ENCODE results near the gene RNPEP.
"Not testable (repeated sequence)": the region's sequence is repeated elsewhere in the genome, so short reads cannot be mapped to it uniquely, and the experiment has no call there.

The RNPEP gene, protein sequence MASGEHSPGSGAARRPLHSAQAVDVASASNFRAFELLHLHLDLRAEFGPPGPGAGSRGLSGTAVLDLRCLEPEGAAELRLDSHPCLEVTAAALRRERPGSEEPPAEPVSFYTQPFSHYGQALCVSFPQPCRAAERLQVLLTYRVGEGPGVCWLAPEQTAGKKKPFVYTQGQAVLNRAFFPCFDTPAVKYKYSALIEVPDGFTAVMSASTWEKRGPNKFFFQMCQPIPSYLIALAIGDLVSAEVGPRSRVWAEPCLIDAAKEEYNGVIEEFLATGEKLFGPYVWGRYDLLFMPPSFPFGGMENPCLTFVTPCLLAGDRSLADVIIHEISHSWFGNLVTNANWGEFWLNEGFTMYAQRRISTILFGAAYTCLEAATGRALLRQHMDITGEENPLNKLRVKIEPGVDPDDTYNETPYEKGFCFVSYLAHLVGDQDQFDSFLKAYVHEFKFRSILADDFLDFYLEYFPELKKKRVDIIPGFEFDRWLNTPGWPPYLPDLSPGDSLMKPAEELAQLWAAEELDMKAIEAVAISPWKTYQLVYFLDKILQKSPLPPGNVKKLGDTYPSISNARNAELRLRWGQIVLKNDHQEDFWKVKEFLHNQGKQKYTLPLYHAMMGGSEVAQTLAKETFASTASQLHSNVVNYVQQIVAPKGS

DNA sequence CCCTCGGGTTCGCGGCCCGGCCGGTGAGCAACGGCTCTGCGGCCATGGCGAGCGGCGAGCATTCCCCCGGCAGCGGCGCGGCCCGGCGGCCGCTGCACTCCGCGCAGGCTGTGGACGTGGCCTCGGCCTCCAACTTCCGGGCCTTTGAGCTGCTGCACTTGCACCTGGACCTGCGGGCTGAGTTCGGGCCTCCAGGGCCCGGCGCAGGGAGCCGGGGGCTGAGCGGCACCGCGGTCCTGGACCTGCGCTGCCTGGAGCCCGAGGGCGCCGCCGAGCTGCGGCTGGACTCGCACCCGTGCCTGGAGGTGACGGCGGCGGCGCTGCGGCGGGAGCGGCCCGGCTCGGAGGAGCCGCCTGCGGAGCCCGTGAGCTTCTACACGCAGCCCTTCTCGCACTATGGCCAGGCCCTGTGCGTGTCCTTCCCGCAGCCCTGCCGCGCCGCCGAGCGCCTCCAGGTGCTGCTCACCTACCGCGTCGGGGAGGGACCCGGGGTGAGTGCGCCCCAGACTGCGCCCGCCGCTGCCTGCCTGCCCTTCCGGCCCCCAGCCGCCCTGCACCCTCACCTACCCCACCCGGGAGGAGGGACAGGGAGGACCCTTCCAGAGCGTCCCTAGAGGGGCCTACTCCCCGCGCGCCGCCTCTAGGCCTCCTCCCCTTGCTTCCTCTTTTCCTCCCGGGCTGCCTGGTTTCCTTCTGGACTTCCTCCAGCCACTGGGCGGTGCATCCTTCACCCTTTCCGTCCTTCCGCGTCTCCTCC is at the start of gene RNPEP:
Gene RNPEP, plus strand, starts transcription at position 26 of the 757 bp plus-strand sequence. Its CDS starts 19 bp downstream, at position 45.
- peak; percentile 80 for DNase-seq (ENCODE audit: insufficient read length, low spot score)
- FAIRE-seq = peak; percentile 86

DNA sequence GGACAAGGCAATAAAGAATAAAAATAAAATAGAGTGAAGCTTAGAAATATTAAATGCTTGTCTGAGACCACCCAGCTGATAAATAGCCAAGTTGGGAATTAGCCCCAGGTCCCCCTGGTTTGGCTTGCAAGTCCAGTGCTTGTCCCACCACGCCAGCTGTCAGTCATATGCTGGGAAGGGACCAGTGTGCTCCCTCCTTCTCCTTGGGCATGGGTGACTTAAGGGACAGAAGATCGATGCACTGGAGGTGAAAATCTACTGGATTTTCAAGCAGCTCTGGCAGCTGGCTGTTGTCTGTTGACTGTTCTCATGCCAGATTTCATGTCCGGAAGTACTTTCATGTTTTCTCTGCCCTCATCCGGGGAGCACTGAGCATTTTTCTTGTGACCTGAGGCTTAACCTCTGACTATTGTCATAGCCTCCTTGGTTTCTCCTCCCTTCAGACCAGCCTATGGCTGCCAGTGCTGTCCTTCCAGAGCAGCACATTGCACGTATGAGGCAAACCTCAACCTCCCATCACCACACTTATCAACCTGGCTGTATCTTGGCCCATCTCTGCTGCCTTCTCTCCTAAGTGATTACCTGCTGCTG is 48.5 kb upstream of the RNPEP start:
- DNase-seq (ENCODE audit: insufficient read length, low spot score) = no peak
- peak; percentile 40 for FAIRE-seq

DNA sequence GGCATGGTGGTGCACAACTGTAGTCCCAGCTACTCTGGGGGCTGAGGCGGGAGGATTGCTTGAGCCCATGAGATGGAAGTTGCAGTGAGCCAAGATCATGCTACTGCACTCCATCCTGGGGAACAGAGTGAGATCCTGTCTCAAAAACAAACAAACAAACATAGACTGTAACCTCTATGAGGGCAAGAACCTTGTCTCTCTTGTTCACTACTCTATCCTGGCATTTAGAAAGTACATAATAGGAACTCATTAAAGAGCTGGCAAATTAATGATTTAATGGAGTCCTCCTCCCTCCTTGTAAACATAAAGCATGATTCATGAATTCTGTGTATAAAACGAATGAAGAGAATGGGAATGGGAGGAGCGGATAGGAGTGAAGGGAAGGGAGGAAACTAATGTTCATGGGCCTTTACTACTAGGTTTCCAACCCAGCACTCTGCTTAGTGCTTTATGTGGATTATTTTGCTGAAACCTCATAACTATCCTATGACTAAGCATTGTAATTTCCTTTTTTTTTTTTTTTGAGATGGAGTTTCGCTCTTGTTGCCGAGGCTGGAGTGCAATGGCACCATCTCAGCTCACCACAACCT is 44.7 kb upstream of the RNPEP start:
- peak; percentile 67 for DNase-seq (ENCODE audit: insufficient read length, low spot score)
- no peak for FAIRE-seq

DNA sequence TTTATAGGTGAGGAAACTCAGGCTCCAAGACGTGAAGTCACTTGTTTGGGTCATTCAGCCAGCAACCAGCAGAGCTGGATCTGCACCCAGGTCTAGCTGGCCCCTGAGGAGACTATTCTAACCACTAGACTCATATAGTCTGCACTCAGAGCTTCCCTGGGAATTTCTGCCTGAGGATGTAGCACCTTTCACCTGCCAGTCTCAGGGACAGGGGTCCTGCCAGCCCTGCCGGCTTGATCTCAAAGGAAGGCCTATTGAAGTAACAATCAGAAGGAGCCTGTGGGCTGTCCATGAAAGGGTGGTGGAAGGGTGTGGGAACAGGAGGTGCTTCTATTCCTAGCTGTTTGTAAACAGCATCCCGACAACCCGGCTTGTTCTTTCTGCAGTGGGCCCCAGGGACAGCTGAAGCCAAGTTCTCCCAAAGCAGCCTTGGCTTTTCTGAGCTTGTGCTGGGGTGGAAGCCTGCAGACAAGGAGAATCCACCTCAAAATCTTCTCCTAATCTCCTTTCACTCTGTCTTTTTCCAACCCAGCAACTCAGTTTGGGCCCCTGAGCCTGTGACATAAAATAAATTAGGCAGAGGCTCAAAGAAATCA is 43.9 kb upstream of the RNPEP start:
- FAIRE-seq = no peak

DNA sequence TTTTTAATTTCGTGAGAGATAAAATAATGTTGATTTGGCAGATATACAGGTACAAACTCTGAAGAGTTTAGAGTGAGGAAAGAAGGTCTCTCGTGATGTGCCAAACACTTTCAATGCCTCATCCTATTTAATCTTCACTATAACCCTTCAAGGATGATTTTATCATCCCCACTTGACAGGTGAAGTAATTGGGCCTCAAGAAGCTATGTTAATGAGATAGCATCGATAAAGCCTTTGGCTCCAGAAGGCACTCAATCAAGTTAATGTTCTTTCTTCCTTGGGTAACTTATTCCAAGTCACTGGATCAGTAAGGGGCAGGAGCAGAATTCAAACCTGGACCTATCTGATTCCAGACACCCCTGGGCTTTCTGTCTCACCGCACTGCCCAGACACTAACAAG is 43.3 kb upstream of the RNPEP start:
- no peak for FAIRE-seq
- no peak for DNase-seq (ENCODE audit: insufficient read length, low spot score)

More for the DNA sequence above, 43.9 kb upstream of the RNPEP start:
- DNase-seq (ENCODE audit: insufficient read length, low spot score) = no peak

DNA sequence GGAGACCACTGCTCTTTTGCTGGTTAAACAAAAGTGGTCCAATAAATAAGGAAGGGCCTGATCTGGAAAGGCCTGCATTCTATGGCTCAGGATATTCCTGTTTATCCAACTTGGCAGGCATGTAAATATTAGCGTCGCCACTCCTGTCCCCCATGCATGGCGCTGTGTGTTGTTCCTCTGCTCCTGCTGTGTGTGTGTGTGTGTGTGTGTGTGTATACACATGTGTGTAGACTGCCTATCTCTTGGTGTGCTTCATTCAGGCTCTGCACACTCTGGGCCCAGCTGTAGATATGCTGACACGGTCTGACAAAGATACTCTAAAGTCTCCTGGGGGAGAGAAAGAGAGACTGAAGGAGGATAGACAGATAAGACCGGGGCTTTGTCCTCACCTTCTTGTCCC is 42.9 kb upstream of the RNPEP start:
- FAIRE-seq (peak; percentile 16), DNase-seq (ENCODE audit: insufficient read length, low spot score) (no peak)

DNA sequence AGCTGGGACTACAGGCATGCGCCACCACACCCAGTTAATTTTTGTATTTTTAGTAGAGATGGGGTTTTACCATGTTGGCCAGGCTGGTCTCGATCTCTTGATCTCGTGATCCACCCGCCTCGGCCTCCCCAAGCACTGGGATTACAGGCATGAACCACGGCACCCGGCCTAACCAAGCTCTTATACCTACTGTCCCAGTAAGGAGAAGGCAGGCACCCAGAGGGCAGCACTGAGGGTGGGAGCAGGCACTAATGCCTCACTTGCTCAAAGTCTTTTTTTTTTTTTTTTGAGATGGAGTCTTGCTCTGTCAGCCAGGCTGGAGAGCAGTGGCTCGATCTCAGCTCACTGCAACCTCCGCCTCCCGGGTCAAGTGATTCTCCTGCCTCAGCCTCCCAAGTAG is 42.1 kb upstream of the RNPEP start:
- not testable (repeated sequence) for DNase-seq (ENCODE audit: insufficient read length, low spot score); FAIRE-seq

DNA sequence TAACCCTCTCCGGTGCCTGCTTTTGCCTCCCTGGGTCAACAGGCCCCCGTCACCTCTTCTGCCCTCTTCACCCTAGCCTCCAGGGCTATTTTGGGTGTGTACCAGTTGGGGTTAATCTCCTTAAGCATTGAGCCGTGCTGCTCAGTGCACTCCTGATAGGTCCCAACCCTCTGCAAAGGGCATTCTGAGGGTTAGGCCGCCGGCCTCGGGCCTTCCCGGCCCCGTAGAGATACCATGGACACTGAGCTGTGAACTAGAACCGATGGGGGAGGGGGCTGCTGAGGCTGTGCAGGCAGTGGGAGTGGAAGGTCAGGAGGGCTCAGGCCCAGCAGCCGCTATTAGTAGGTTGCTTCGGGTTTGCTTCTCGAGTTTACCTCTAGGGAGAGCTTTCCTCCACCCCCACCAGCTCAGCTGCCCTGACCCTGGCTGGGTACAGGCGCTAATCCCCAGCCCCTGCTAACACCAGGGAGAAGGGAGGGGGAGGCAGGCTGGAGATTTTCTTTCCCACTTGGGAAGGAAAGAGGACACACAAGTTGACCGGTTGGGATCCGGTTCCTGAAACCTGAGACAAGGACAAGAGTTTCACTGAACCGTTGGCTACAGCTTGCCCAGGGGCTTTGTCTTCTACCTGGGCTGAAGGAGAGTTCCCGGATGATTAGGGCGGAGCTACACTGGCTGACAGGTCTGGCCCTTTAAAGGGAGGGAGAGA is 40.9 kb upstream of the RNPEP start:
- FAIRE-seq (no peak), DNase-seq (ENCODE audit: insufficient read length, low spot score) (no peak)

DNA sequence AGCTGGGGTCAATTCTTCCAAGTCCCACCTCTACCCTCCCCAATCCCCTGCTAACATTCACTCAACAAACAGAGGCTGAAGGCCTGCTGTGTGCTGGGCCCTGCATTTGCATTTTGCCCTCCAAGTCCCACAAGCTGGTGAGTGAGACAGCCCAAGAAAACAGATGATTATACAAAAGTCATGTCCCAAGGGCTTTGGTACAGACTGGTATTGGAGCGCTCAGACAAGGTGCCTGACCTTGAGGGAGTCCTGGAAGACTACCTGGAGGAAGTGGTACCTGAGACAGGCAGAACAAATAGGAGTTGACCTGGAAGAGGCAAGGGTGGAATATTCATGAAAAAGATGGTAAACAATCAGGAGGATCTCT is 40.3 kb upstream of the RNPEP start:
- DNase-seq (ENCODE audit: insufficient read length, low spot score) (no peak), FAIRE-seq (no peak)

DNA sequence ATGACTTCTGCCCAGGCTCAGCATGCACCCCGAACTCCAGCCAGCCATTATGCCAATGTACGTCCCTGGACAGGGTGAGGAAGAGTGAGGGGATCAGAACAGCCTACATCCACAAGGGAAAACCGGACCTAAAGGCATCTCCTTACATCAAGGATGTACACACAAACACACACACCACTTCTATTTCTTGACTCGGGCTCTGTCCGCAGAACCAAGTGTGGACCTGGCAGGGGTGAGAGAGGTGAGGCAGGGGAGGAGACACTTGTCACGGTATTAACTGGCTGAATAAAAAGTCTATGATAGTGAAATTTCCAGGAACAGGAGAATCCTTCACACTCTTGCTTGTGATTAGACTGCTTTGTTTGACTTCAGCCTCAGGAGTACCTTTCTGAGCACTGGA is 38.4 kb upstream of the RNPEP start:
- FAIRE-seq (no peak), DNase-seq (ENCODE audit: insufficient read length, low spot score) (no peak)

DNA sequence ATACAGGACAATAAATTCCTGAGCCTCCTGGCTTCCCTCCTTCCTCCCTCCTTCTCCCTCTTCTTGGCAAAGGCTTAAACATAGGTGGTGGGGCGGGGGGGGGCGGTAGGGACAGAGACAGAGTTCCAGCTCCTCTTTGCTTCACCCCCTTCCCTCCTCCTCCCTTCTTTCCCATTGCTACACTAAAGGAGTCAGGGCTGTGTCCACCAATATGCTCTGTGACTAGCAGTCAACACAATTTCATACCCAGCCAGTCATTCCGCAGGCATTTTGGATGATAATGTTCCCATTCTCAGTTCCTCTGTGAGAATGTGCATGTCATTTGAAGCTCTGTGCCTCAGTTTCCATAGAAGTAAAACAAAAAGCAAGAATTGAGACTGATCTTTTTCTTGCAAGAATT is 37.8 kb upstream of the RNPEP start:
- FAIRE-seq (no peak), DNase-seq (ENCODE audit: insufficient read length, low spot score) (no peak)

DNA sequence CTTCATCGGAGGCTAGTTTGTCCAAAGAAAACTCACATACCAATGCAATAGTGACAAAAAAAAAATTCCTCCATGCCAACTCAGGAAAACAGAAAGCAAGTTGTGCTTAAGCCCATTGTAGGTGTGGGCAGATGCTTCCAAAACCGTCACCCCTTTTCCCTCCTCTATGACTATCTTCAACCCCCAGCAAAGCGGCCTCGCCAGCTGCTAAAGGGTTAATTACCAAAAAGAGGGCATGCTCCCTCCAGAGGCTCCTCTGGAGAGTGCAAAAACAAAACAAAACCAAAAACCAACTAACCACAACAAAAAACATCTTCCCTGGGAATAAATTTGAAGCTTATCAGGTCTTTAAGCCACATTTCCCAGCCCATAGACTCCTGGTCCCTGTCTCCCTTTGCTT is 37.3 kb upstream of the RNPEP start:
- no peak for FAIRE-seq
- no peak for DNase-seq (ENCODE audit: insufficient read length, low spot score)

DNA sequence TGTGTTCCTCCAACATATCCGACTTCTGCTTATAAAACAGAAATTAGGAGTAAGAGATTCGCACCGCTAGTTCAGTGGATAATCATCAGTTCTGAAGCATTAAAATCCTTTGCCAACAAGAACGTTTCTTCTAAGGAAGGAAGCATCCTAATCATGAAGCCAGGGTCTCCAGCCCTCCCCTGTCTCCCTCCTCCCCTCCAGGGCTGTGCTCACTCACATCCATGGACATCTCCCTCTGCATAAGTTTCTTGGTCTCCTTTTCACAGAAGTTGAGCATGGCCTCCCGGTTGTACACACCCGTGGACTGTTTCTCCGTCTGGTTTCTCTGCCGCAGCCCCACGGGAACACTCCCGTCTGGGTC is 36.6 kb upstream of the RNPEP start:
- FAIRE-seq (no peak), DNase-seq (ENCODE audit: insufficient read length, low spot score) (no peak)

DNA sequence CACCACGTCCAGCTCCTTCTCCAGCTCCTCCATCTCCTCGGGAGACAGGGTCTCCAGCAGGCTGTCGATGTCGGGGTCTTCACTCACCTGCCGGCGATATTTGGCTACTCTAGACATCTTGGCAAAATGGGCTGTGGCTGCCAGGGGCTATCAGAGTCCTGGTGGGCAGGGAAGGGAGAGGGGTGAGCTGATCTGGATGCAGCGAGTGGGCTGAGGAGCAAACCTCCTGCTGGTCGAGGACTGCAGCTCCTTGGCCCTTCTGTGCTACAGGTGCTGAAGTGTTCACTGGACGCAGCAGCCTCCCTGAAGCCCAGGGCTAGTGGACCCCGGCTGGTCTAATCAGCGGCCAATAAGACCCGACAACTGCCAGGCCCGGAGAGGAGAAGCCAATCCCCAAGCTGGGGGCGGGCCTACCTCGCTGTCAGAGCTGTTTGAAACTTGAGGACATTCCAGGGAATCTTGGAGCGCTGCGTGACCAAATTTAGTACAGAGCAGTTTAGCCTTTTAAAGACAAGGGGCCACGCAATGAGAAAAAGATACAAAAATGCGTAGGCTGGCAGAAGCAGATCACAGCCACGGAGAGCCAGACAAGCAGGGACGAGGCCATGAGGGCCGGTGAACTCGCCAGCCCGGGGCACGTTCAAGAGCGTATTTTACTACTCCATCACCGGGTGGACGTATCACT is 36.1 kb upstream of the RNPEP start, which contains the start of gene LMOD1:
Gene LMOD1, minus strand, starts transcription at position 325 of the 685 bp plus-strand sequence. Its CDS starts 208 bp downstream, at position 117.
- peak; percentile 95 for FAIRE-seq
- peak; percentile 86 for DNase-seq (ENCODE audit: insufficient read length, low spot score)

DNA sequence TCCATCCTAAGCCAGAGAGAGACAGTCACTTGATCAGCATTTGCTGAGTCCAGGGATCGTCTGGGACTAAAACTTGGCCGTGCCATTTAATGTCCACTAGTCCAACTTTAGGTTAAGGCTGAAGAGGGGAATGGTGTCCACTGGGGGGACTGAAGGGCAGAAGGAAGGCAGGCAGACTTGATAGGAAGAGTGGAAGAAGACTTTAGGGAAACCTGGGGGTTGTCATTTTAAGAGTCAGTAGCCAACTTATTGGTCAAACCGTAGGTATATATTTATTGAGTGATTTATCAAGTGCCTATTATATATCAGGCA is 34.8 kb upstream of the RNPEP start:
- FAIRE-seq (no peak), DNase-seq (ENCODE audit: insufficient read length, low spot score) (no peak)

DNA sequence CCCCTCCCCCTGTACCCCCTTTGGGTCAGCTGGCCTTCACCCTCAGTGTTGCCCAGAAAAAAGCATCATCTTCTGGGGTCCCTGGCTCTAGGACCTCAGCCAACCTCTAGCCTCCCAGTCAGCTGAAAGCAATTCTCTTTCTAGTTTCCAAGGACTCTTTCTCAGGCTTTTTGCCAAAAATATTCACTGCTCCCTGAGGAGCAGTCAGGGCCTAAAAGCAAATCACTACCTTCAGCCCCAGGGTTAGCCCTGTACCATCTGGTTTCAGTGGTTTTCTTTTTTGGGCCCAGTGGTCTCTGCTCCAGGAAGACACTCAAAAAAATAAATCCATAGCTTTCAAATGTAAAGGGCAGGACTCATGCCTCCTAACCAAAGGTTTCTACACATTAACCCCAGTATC is 33.0 kb upstream of the RNPEP start:
- DNase-seq (ENCODE audit: insufficient read length, low spot score) (no peak), FAIRE-seq (no peak)

DNA sequence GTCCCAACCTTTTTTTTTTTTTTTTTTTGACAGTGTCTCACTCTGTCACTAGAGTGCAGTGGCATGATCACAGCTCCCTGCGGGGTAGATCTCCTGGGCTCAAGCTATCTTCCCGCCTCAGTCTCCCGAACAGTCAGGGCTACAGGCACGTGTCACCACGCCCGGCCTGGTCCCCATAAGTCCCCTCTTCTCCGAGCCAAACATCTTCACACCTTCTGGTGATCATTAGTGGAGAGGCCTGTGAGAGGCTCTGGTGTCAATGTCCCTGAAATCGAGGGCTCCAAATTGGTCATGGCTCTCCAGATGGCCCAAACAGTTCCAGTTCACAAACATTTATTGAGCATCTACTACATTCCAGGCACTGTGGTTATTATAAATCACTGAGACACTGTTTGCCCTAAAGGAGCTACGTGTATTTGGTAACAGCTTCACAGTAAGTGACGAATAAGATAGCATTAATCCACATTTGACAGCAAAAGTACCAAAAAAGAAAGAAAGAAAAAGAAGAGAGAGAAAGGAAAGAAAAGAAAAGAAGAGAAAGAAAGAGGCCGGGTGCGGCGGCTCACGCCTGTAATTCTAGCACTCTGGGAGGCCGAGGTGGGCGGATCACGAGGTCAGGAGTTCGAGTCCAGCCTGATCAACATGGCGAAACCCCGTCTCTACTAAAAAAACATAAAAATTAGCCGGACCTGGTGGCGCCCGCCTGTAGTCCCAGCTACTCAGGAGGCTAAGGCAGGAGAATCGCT is 28.0 kb upstream of the RNPEP start:
- FAIRE-seq = no peak

DNA sequence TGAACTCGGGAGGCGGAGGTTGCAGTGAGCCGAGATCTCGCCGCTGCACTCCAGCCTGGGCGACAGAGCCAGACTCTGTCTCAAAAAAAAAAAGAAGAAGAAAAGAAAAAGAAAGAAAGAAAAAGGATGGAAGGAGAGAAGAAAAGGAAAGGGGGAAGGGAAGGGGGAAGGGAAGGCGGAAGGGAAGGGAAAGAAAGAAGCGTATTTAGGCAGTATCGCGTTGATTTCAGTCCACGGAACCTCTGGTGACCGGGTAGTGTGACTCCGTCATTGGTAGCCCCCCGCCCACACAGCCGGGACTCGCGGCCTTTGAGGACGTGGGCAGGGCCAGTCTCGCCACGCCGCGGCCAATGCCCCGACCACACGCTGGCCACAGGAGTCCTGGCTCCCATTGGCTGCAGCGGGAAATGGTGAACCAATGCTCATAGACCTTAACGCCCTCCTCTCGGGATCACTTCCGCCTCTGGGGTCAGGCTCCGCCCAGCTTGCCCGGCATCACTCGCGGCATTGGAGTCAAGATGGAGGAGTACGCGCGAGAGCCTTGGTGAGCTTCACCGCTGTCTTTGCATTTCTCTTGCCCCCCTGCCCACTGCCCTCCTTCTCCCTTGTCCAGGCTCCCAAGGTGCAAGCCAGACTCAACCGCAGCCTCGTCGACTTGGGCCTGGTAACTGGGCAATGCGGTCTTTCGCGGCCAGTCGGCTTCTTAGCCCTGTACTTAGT is 27.3 kb upstream of the RNPEP start, which contains the start of gene TIMM17A:
Gene TIMM17A, plus strand, starts transcription at position 495 of the 720 bp plus-strand sequence. Its CDS starts 24 bp downstream, at position 519.
- DNase-seq (ENCODE audit: insufficient read length, low spot score) = peak; percentile 98
- FAIRE-seq = peak; percentile 94

More for the DNA sequence above, 28.0 kb upstream of the RNPEP start:
- no peak for DNase-seq (ENCODE audit: insufficient read length, low spot score)

Measured in HTR-8/SVneo (cell line).